Fibroblast of skin of right biceps (primary cell): Measurements from ENCODE around the gene CCDC157.

ENCODE experiments used
- DNase-seq: peaks from one replicate; pipeline ENCODE4 v3.0.0-alpha.2; 2013

CCDC157 gene

DNA sequence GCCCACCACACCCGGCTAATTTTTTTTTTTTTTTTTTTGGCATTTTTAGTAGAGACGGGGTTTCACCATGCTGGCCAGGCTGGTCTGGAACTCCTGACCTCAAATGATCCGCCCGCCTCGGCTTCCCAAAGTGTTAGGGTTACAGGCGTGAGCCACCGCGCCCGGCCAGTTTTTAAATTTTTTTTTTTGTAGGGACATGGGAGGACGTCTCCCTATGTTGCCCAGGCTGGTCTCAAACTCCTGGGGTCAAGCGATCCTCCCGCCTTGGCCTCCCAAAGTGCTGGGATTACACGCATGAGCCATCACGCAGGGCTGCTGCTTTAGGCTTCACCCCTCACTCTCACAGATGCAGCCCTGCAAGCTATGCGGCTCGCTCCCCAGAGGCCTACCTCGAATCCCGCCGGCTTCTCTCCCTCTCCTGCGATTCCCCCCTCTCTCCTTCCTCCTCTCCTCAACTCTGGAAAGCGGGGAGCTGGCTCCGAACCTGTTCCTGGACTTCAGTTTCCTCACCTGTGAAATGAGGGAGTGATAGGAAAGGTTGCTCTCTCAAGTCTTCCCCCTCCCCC, 926 bp downstream of the CCDC157 start:
- DNase-seq: no peak

GRCh38 chr22:30358541-30358940, 1.7 kb downstream of the CCDC157 start:
- DNase-seq: no peak

DNA sequence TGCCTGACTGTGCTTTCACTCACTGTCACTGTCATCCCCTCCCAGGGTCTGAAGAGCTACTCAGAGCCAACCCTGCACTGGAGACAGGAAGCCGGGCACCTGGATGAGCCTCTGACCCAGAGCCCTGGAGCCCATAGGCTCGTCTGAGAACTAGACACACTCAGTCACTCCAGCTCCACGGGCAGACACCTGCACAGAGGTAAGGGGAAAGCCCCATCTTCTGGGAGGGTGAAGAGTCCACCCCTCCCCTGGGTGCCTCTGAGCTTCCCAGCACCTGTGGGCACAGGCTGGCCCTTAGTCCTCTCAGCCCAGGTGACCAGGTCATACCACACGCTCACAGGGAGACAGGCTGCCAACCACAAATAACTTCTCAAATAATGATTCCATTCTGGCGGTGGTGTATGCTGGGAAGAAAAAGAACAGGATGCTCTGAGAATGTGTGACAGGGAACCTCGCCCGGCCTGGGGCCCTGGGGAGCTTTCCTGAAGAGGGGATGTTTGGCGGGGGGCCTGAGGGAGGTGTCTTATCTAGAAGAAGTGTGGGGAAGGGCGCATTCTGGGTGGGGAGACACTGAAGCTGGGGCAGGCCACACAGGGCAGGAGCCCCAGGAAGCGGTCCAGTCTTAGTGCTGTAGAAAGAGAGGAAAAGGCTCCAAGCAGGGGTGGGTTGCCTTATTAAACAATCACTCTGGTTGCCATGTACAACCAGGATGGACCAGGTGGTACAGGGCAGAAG, 5.3 kb downstream of the CCDC157 start:
- DNase-seq: no peak

DNA sequence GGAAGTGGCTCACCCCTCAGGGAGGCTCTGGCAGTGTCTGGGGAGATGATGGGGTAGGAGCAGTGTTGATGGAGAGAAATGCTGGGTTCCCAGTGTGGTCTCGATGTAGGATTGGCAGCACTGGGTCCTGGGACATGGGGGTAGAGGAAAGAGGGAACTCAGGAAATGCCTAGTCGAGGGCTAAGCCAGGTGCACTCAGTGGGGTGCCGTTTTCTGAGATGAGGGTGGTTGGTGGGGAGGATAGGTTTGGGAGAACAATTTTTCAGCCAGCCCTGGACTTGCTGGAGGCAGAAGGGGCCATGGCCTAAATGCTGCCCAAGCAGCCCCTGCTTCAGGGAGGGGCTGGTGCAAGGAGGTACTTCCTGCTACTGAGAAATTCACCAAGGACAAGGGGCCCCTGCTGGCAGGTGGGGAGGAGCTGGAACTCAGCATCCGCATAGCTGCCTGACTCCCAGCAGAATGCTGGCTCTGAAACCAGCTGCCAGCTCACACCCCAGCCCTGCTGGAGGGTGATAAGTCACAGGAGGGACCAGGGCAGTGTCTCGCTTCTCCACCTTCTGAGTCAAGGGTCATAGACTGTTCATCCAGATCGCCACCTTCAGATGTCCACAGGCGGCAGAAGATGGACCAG, 6.0 kb downstream of the CCDC157 start:
- DNase-seq: no peak

GRCh38 chr22:30365891-30366290, 9.1 kb downstream of the CCDC157 start:
- no peak for DNase-seq

DNA sequence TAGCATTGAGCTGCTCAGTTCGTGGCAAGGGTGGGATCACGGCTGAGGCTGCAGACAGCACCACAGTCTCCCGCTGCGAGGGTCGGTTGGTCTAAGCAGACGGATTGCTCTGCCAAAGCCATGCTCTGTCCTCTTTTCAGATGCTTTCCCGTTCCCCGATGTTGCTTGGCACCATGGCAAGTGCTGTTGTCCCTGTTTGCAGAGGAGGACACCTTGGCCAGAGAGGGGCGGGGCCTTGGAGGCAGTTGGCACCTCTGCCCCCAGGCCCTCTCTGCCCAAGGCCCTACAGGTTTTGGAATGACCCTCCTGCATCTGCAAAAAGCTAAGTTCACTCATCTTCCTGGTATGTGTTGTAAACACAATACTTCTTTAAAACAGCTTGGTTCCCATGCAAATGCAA, 11.6 kb downstream of the CCDC157 start:
- DNase-seq: no peak

- no peak for DNase-seq
These were observed 13.9 kb downstream of the CCDC157 start for GRCh38 chr22:30370641-30371230.

GRCh38 chr22:30371321-30371720, 14.5 kb downstream of the CCDC157 start:
- no peak for DNase-seq

GRCh38 chr22:30371981-30372380, 15.2 kb downstream of the CCDC157 start:
- no peak for DNase-seq

GRCh38 chr22:30372915-30373314, 16.1 kb downstream of the CCDC157 start:
- no peak for DNase-seq

DNA sequence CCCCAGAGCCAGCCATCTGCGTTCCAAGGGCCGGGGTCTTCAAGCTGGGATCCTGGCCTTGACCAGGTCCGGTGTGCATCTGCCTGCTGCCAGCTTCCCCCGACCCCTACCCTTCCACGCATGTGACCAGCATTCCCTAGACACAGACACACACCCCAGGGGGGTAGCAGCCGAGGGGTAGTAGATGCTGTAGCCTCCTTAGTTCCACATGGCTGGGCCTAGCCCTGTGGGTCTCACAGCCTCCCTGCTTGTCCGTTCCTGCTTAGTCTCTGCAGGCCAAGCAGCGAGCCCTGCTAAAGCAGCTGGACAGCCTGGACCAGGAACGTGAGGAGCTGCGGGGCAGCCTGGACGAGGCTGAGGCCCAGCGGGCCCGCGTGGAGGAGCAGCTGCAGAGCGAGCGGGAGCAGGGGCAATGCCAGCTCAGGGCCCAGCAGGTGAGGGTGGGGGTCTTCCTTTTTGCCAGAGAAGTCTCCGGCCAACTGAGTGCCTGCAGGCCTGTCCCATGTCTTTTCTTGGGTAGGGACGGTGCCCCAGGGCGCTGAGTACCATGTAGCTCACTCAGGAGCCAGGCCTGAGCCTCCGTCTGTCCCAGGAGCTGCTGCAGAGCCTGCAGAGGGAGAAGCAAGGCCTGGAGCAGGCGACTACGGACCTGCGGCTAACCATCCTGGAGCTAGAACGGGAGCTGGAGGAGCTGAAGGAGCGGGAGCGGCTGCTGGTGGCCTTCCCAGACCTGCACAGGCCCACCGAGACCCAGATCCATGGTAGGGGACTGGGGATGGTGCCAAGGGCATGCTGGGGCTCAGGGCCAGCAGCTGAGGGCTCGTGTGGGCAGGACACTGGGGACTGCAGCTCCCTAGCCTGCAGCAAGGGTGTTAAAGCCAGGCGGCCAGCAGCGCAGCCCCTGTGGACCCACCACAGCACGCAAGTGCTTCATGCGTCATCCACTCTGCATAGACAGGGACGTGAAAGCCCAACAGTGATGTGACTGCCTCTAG, 16.8 kb downstream of the CCDC157 start:
- DNase-seq: no peak

GRCh38 chr22:30375312-30375849, 18.6 kb downstream of the CCDC157 start:
- DNase-seq: no peak

- DNase-seq: no peak
These were observed 23.2 kb downstream of the CCDC157 start for GRCh38 chr22:30380011-30380410.

DNA sequence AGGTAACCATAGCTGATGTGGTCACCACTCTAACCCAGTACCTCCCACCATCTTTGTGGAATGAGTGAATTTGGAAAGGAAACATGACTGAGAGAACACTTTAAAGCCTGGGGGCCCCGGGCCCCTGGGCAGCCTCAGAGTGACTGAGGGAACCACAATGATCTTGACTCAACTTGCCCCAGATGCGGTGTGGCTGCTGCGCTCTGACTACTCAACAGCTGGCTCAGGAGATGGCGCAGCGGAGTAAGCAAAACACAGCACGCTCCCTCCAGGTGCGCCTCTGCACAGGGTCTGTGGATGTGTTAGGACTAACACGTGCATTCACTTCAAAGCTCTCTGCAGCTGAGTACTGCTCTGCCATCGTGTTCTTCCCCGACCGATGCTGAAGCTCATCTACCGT, 24.5 kb downstream of the CCDC157 start:
- DNase-seq: no peak

GRCh38 chr22:30382340-30382739, 25.5 kb downstream of the CCDC157 start:
- DNase-seq: no peak

GRCh38 chr22:30383061-30383460, 26.3 kb downstream of the CCDC157 start:
- DNase-seq: no peak

DNA sequence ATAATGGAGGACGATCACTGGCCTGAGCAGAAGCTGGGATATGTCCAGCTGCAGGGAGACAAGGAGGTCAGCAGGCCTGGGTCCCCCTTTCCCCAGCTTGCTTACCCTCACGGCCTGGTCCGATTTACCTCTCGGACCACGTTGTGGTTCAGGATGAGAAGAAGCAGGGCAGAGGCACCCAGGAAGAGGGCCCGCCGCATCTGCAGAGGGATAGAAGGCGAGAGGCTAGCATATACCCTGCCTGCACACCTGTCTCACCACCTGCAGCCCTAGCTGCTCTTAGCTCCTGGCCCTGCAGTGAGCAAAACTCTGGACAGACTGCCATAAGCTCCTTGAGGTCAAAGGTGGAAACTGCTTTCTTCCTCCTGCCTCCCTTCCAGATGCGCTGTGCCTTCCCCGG, 29.1 kb downstream of the CCDC157 start:
- DNase-seq: no peak

DNA sequence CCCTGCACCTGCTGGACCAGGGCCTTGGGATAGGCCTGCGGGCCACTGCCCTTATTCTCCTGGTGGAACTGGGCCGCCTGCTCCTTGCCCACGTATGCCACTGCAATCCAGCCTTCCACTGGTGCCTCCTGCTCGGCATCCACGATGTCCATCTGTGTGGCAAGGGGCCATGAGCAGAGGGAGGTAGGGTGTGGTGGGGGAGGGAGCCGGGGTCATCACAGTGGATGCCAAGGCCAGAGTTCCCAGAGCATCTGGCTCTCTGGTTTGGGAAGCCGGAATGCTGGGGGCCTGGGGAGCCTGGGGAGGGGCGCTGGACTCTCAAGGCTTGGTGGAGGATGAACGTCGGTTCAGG, 29.8 kb downstream of the CCDC157 start:
- DNase-seq: no peak

- DNase-seq: peak; percentile 76
These were observed 30.4 kb downstream of the CCDC157 start, which contains the start of gene RNF215 for GRCh38 chr22:30386960-30387827. Gene RNF215, minus strand, starts transcription at chr22:30387411. Its CDS starts 98 bp downstream, at chr22:30387313.

- peak; percentile 69 for DNase-seq
These were observed 34.3 kb downstream of the CCDC157 start for GRCh38 chr22:30390974-30391691.
